Ovary (tissue), 9 donors: ENCODE measurements around the gene SEC16A. TPM values are rescaled to one million over a fixed set of nuclear protein-coding genes. Genes with fewer than 3 reads are reported as not detected.

Experiments used
- DNase-seq, 5 donors: peaks; one replicate each; pipeline ENCODE4 v3.0.0-alpha.2; 2019 to 2020
- H3K27ac ChIP-seq, 2 donors: fragments of 200-600 bp; one replicate each; pipeline versions ENCODE4 v1.5.1 to v1.8.0; 2019 to 2022
- H3K27me3 ChIP-seq: fragments of 200-600 bp; one replicate; pipeline ENCODE4 v1.8.0; 2022
- H3K36me3 ChIP-seq: fragments of 200-600 bp; sonication (generic); one replicate; pipeline ENCODE4 v1.5.1; 2019
- H3K4me1 ChIP-seq: one replicate; pipeline ENCODE4 v1.8.1; 2013; ENCODE audit warnings: mild to moderate bottlenecking, moderate library complexity; ENCODE audit not compliant: insufficient read depth
- H3K4me3 ChIP-seq: fragments of 200-600 bp; sonication (generic); one replicate; pipeline ENCODE4 v1.5.1; 2017
- H3K9me3 ChIP-seq, 2 donors: fragments of 200-600 bp in 1 of 2; sonication (generic) in 1 of 2; one replicate each; pipeline versions ENCODE4 v1.5.1 to v1.8.1; 2013 to 2019; ENCODE audit warnings: mild to moderate bottlenecking in 1 of 2, moderate library complexity in 1 of 2
- EP300 ChIP-seq: sonication (generic); formaldehyde crosslinking; IDR thresholded peaks from one replicate; pipeline ENCODE4 v1.6.1; 2017; ENCODE audit warnings: antibody characterized with exemption
- POLR2A ChIP-seq: fragments of 450-650 bp; IDR thresholded peaks from one replicate; pipeline ENCODE4 v1.6.1; 2017; ENCODE audit warnings: antibody characterized with exemption, mild to moderate bottlenecking, moderate library complexity
- WGBS, 3 donors: extraction: QIAGEN DNeasy Blood & Tissue Kit in 1 of 3; methylation state at CpG; one replicate each; pipeline versions ENCODE4 v1.1.5 to v1.1.7; 2013 to 2017; 5-methylcytosine and 5-hydroxymethylcytosine counted together
- intact Hi-C, 4 donors: fragments of 100-400 bp; cut with DNase I; formaldehyde crosslinking; loops; one replicate each; pipeline versions ENCODE4 v1.11.0 to v1.15.1; 2022 to 2023
- polyA plus RNA-seq, 2 donors: library from polyadenylated mRNA; stranded (reverse); fragments of 200-250 nt in 1 of 2; fragments of 350-450 nt in 1 of 2; fragmentation: Illumina TruSeq in 1 of 2; extraction: RNeasy Lipid Tissue Mini Kit (QIAGEN cat#74804) in 1 of 2; gene quantifications; one replicate each; pipeline ENCODE4 v1.2.3, GENCODE V29; 2013 to 2014
- total RNA-seq, 7 donors: library from RNA; depleted of rRNA in 2 of 7; stranded (reverse); fragments of >200 nt in 2 of 7; fragmentation: NEBNext Ultra II Directional in 3 of 7; extraction: Animal tissue kit (Norgen Biotek cat#: 25700) in 3 of 7; gene quantifications; one replicate each; pipeline versions ENCODE4 v1.1.0 to v1.2.4, GENCODE V29; 2016 to 2023
- TF ChIP-seq, protein P1 (sequence below), 3 donors: fragments of 450-650 bp in 2 of 3; fragments of 200-600 bp in 1 of 3; IDR thresholded peaks; one replicate each; pipeline versions ENCODE4 v1.5.1 to v1.8.0; 2016 to 2022; ENCODE audit warnings: antibody characterized with exemption in 3 of 3, mild to moderate bottlenecking in 1 of 3
- donor health status: DM: no; HTN: no; CAD: no; lungs with moderate emphysema.
- donor health status: DM: no; HTN: no; CAD: no.
- donor health status: Bipolar disorder and iron deficiency.
- donor health status: DM: yes; HTN: yes; CAD: no.
- donor health status: DM: no; HTN: no; CAD: no.
- donor health status: DM: yes; HTN: yes; CAD: no.

Gene SEC16A
- total and polyA plus RNA-seq, 9 donors: 27.6 to 61.4 (median 46.5) TPM

DNA sequence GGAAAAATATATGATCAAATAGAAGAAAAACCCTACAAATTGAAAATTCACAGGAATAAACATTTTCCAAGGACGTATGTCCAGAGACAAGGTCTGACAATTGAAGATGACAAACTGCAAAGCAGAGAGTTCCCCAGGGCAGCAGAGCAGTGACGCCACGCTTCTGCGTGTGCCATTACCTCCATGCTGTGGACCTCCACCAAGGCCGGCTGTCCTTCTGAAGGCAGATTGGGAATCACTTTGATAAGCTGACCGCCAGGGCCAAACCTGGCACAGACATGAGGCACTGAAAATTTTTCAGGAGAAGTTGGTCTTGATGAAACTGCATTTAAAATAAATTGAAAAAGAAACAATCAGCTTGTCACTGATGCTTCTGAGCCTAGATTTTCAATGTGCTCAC is 18.6 kb downstream of the SEC16A start:
- intact Hi-C loops: no loop called here
- H3K4me3 ChIP-seq: no peak overlapping the region
- TF ChIP-seq POLR2A: no peak
- TF ChIP-seq, protein P1, sequence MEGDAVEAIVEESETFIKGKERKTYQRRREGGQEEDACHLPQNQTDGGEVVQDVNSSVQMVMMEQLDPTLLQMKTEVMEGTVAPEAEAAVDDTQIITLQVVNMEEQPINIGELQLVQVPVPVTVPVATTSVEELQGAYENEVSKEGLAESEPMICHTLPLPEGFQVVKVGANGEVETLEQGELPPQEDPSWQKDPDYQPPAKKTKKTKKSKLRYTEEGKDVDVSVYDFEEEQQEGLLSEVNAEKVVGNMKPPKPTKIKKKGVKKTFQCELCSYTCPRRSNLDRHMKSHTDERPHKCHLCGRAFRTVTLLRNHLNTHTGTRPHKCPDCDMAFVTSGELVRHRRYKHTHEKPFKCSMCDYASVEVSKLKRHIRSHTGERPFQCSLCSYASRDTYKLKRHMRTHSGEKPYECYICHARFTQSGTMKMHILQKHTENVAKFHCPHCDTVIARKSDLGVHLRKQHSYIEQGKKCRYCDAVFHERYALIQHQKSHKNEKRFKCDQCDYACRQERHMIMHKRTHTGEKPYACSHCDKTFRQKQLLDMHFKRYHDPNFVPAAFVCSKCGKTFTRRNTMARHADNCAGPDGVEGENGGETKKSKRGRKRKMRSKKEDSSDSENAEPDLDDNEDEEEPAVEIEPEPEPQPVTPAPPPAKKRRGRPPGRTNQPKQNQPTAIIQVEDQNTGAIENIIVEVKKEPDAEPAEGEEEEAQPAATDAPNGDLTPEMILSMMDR (IDR thresholded peaks at IDR 0.05): no peak
- TF ChIP-seq EP300: no peak
- H3K36me3 ChIP-seq: no peaks in the 10 kb centered on the region
- H3K4me1 ChIP-seq: no peaks in the 10 kb centered on the region
- H3K27me3 ChIP-seq: no peaks in the 10 kb centered on the region
- WGBS, 3 donors: 87 to 88% (median 87%) methylated on average over 6 of the region's 6 CpGs
- no peaks in the 10 kb centered on the region for H3K9me3 ChIP-seq
- H3K27ac ChIP-seq: no peak overlapping the region
- DNase-seq: no peak

DNA sequence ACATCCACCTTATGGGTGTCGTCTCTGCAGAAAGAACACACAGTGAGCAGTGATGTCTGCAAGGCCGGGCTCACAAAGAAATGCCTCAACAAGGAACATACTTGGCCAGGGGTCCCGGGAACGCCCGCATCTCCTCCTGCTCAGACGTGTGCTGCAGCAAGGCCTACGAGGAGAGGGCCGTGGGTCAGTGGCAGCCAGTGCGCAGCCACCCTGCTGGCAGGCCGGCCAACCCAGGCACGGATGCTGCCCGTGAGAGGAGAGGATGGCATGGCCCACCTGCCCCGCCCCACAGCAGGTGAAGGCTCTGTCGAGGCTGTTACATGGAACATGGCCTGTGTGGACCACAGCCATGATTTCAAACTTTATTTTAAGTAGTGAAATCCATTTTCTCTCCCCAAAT is 19.3 kb downstream of the SEC16A start:
- intact Hi-C loops: no loop called here
- 88 to 91% (median 91%) methylated on average over 14 of the region's 14 CpGs for WGBS, 3 donors
- no peak overlapping the region for H3K27ac ChIP-seq
- no peak for TF ChIP-seq POLR2A
- TF ChIP-seq, protein P1 (IDR thresholded peaks at IDR 0.05): no peak
- TF ChIP-seq EP300: no peak
- H3K4me1 ChIP-seq: no peaks in the 10 kb centered on the region
- no peaks in the 10 kb centered on the region for H3K36me3 ChIP-seq
- no peak for DNase-seq
- H3K27me3 ChIP-seq: no peaks in the 10 kb centered on the region
- no peak overlapping the region for H3K4me3 ChIP-seq
- H3K9me3 ChIP-seq: no peaks in the 10 kb centered on the region

- H3K4me1 ChIP-seq: no peaks in the 10 kb centered on the region
- DNase-seq: no peak
- H3K27me3 ChIP-seq: no peaks in the 10 kb centered on the region
- no peaks in the 10 kb centered on the region for H3K36me3 ChIP-seq
- TF ChIP-seq EP300 (no peak), POLR2A (no peak)
- TF ChIP-seq, protein P1 (IDR thresholded peaks at IDR 0.05): no peak
- WGBS, 3 donors: 87 to 91% (median 89%) methylated on average over 17 of the region's 17 CpGs
- no peak overlapping the region for H3K27ac ChIP-seq
- intact Hi-C loops: no loop called here
- no peaks in the 10 kb centered on the region for H3K9me3 ChIP-seq
- H3K4me3 ChIP-seq: no peak overlapping the region
Measured at GRCh38 chr9:136462664-136463063, 20.2 kb downstream of the SEC16A start.

DNA sequence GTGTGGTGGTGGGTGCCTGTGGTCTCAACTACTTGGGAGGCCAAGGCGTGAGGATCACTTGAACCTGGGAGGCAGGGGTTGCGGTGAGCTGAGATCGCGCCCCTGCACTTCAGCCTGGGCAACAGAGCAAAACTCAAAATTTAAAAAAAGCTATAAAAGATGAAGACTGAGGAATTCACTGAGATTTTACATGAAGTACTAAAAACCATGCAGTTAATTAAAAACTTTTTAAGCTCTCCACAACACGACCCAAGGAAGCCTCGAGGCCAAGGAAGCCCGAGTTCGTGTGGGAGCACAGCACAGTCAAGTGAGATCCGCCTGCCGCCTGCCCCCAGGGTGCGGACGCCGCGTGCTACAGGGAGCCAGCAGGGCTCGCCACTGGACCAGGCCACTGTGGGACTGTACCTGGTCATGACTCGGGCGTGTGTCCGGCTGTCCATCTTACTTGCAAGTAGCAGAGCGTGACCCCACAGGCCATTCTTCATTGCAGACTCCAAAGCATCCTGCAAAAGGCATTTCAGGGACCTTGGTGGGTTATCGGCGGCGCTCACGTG is 22.0 kb downstream of the SEC16A start:
- H3K27ac ChIP-seq: no peak overlapping the region
- intact Hi-C loops: no loop called here
- DNase-seq: no peak
- H3K4me1 ChIP-seq: no peaks in the 10 kb centered on the region
- no peaks in the 10 kb centered on the region for H3K9me3 ChIP-seq
- no peaks in the 10 kb centered on the region for H3K27me3 ChIP-seq
- no peaks in the 10 kb centered on the region for H3K36me3 ChIP-seq
- 92 to 94% (median 94%) methylated on average over 23 of the region's 23 CpGs for WGBS, 3 donors
- TF ChIP-seq POLR2A (no peak), EP300 (no peak)
- TF ChIP-seq, protein P1 (IDR thresholded peaks at IDR 0.05): no peak
- H3K4me3 ChIP-seq: no peak overlapping the region
